ENCODE measurements around the gene PSORS1C1. TPM values are rescaled to one million over a fixed set of nuclear protein-coding genes. Genes with fewer than 3 reads are reported as not detected.

The PSORS1C1 gene
- total RNA-seq, 1 experiment from 2014 or later, result 0.48 TPM

DNA sequence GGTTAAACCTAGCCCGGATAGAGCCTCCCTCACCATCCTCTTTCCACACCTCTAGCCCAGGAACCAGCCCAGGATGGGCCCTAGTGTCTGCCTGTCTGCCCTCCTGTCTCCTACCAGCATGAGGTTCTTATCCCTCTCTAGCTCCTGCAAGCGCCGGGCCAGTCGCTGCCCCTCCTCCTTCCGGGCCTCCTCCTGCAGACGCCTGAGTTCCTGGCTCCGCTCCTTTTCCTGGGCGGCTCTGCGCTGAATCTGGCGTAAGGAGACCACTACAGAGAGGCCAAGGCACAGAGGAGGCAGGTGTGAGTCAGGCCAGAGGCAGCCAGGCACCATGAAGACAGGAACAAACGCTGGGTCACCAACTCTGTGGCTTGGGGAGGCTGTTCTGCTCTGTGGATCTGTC is 28.5 kb downstream of the PSORS1C1 start:
- Histone ChIP-seq H3K79me1 (ENCODE audit: insufficient read depth, low read depth, low read length, poor library complexity, severe bottlenecking) (no peaks in the 10 kb centered on the region), H2BK12ac (ENCODE audit: insufficient read length, low read depth, low read length) (no peak overlapping the region), H2BK20ac (ENCODE audit: low read depth, low read length, poor library complexity, severe bottlenecking) (no peak overlapping the region), H2AFZ (ENCODE audit: low read length) (no peak overlapping the region), H4K5ac (ENCODE audit: insufficient read length, low read depth, low read length) (no peak overlapping the region), H2AK5ac (ENCODE audit: insufficient read length, low read length) (no peak overlapping the region), H2BK5ac (ENCODE audit: insufficient read length, low read length) (no peak overlapping the region), H2BK15ac (ENCODE audit: low read depth, low read length) (no peak overlapping the region), H3K4me1 (ENCODE audit: insufficient read depth, low read length) (peaks cover 3% of the 10 kb centered on the region; the same call in 1 of the 2 replicates), H3T11ph (ENCODE audit: low read length) (no peak overlapping the region), H4K91ac (ENCODE audit: insufficient read length, low read depth, low read length) (no peak overlapping the region), H4K20me1 (ENCODE audit: control insufficient read depth, insufficient read depth, insufficient read length) (no peaks in the 10 kb centered on the region), H3K23ac (ENCODE audit: insufficient read length, low read depth, low read length) (no peak overlapping the region), H3K4ac (ENCODE audit: low read depth, low read length) (no peak overlapping the region), H3K9me3 (ENCODE audit: control insufficient read depth, low read depth, low read length) (no peaks in the 10 kb centered on the region), H3K56ac (ENCODE audit: insufficient read length, low read depth, low read length) (no peak overlapping the region), H3K14ac (ENCODE audit: insufficient read depth, low read length) (no peak overlapping the region; the same call in 1 of the 2 replicates), H3K23me2 (ENCODE audit: insufficient read length, low read depth, low read length, poor library complexity, severe bottlenecking) (no peaks in the 10 kb centered on the region), H3K4me2 (ENCODE audit: insufficient read depth, insufficient read length, low read length) (no peak overlapping the region), H3K27ac (ENCODE audit: insufficient read length, low read depth, low read length) (no peak overlapping the region), H3K27me3 (ENCODE audit: insufficient read depth, low read length) (no peaks in the 10 kb centered on the region), H2BK120ac (ENCODE audit: low read depth, low read length, poor library complexity, severe bottlenecking) (no peak overlapping the region), H4K8ac (replicated peaks; ENCODE audit: insufficient read length, low read depth, low read length) (no peak overlapping the region), H3K18ac (ENCODE audit: insufficient read length, low read depth, low read length) (no peak overlapping the region), H3K79me2 (ENCODE audit: insufficient read depth, low read length) (no peaks in the 10 kb centered on the region), H3K9ac (ENCODE audit: extremely low read depth, insufficient read length, low read length) (no peak overlapping the region)
- H3K27ac Mint-ChIP-seq, result peak overlapping the region; percentile 28 to 89 (median 82); a peak in 5 of 7 replicates
- TF ChIP-seq, protein P1, sequence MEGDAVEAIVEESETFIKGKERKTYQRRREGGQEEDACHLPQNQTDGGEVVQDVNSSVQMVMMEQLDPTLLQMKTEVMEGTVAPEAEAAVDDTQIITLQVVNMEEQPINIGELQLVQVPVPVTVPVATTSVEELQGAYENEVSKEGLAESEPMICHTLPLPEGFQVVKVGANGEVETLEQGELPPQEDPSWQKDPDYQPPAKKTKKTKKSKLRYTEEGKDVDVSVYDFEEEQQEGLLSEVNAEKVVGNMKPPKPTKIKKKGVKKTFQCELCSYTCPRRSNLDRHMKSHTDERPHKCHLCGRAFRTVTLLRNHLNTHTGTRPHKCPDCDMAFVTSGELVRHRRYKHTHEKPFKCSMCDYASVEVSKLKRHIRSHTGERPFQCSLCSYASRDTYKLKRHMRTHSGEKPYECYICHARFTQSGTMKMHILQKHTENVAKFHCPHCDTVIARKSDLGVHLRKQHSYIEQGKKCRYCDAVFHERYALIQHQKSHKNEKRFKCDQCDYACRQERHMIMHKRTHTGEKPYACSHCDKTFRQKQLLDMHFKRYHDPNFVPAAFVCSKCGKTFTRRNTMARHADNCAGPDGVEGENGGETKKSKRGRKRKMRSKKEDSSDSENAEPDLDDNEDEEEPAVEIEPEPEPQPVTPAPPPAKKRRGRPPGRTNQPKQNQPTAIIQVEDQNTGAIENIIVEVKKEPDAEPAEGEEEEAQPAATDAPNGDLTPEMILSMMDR (conservative IDR thresholded peaks at IDR 0.05), result no peak
- peaks cover 23 to 53% (median 46%) of the 10 kb centered on the region in 3 experiments for H3K36me3 Mint-ChIP-seq (ENCODE audit: insufficient read depth in 1 of 3, low read depth in 3 of 3)
- no CpG with 5 or more reads among the region's 11 CpGs for WGBS (ENCODE audit: extremely low coverage, insufficient read length, low lambda C conversion rate)
- H3K4me3 Mint-ChIP-seq, result peak overlapping the region; percentile 26 to 66; a peak in 4 of 5 replicates
- no peaks in the 10 kb centered on the region for H3K9me3 Mint-ChIP-seq
- H3K4me1 Mint-ChIP-seq, result peaks cover 38 to 41% of the 10 kb centered on the region in 2 experiments
- peak; percentile 92 for DNase-seq
- no peaks in the 10 kb centered on the region; the same call in 1 of the 2 replicates for H3K27me3 Mint-ChIP-seq (ENCODE audit: low read depth)
